ENCODE results near the gene BYSL. TPM values are rescaled to one million over a fixed set of nuclear protein-coding genes. Genes with fewer than 3 reads are reported as not detected.

The BYSL gene
- total RNA-seq, 4 donors from 2014 or later: 5.8 to 11.6 (median 9.2) TPM

DNA sequence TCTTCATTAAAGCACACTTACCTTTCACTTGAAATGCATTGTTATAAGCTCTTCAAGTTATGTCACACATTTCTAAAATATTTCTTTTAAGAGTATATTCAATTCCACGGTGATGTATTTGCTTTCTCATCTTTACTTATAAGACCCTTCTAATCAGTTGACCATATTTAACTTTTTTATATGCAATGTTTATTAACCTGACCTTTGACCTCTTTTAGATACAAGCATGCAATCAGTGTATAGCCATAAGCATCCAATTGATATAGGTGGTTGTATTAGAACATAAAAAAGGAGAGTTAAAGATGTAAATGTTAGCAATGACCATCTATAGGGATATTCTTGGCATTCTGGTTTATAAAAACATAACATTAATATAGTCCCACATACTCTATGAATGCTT is 35.4 kb upstream of the BYSL start:
- WGBS: 90% methylated on average over 1 of the region's 1 CpG
- DNase-seq (ENCODE audit: extremely low spot score): no peak
- H3K27ac ChIP-seq (replicated peaks in 1 of 4): no peak overlapping the region
- TF ChIP-seq POLR2A (IDR thresholded peaks at IDR 0.05; ENCODE audit: low read depth) (no peak), EP300 (IDR thresholded peaks at IDR 0.05) (no peak), POLR2AphosphoS5 (IDR thresholded peaks at IDR 0.05) (no peak)
- TF ChIP-seq, protein P1, sequence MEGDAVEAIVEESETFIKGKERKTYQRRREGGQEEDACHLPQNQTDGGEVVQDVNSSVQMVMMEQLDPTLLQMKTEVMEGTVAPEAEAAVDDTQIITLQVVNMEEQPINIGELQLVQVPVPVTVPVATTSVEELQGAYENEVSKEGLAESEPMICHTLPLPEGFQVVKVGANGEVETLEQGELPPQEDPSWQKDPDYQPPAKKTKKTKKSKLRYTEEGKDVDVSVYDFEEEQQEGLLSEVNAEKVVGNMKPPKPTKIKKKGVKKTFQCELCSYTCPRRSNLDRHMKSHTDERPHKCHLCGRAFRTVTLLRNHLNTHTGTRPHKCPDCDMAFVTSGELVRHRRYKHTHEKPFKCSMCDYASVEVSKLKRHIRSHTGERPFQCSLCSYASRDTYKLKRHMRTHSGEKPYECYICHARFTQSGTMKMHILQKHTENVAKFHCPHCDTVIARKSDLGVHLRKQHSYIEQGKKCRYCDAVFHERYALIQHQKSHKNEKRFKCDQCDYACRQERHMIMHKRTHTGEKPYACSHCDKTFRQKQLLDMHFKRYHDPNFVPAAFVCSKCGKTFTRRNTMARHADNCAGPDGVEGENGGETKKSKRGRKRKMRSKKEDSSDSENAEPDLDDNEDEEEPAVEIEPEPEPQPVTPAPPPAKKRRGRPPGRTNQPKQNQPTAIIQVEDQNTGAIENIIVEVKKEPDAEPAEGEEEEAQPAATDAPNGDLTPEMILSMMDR (IDR thresholded peaks at IDR 0.05): no peak
- intact Hi-C loops (cut with DNase I): no loop called here
- no peak overlapping the region for H3K4me3 ChIP-seq
- no peaks in the 10 kb centered on the region for H3K4me1 ChIP-seq
- H3K36me3 ChIP-seq: no peaks in the 10 kb centered on the region
- H3K27me3 ChIP-seq: no peaks in the 10 kb centered on the region
- no peaks in the 10 kb centered on the region for H3K9me3 ChIP-seq

DNA sequence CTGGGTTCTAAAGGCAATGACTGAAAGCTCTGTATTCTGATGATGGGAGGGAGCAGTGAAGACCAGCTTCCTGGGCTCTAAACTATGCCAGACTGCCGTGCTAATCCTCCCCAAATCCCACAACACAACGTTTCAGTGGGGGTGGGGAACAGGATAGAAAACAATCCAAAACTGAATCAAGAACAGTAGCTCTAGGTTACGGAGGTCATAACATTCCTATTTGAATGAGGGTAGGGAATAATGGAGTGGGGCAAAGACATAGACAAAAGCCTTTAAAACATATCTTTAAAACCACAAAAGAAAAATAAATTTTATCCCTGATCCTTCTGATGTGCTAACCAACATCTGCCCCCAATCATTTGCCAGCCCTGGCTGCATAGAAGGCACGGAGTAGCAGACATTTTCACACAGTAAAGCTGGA is 34.0 kb upstream of the BYSL start:
- Histone ChIP-seq H3K36me3 (no peaks in the 10 kb centered on the region), H3K27me3 (no peaks in the 10 kb centered on the region), H3K9me3 (no peaks in the 10 kb centered on the region), H3K4me1 (no peaks in the 10 kb centered on the region), H3K27ac (replicated peaks in 1 of 4) (no peak overlapping the region), H3K4me3 (no peak overlapping the region)
- no peak for DNase-seq (ENCODE audit: extremely low spot score)
- intact Hi-C loops (cut with DNase I): no loop called here
- no peak for TF ChIP-seq POLR2A (IDR thresholded peaks at IDR 0.05; ENCODE audit: low read depth)
- TF ChIP-seq EP300 (IDR thresholded peaks at IDR 0.05): no peak
- TF ChIP-seq POLR2AphosphoS5 (IDR thresholded peaks at IDR 0.05): no peak
- TF ChIP-seq, protein P1 (IDR thresholded peaks at IDR 0.05): no peak
- 60% methylated on average over 4 of the region's 4 CpGs for WGBS

DNA sequence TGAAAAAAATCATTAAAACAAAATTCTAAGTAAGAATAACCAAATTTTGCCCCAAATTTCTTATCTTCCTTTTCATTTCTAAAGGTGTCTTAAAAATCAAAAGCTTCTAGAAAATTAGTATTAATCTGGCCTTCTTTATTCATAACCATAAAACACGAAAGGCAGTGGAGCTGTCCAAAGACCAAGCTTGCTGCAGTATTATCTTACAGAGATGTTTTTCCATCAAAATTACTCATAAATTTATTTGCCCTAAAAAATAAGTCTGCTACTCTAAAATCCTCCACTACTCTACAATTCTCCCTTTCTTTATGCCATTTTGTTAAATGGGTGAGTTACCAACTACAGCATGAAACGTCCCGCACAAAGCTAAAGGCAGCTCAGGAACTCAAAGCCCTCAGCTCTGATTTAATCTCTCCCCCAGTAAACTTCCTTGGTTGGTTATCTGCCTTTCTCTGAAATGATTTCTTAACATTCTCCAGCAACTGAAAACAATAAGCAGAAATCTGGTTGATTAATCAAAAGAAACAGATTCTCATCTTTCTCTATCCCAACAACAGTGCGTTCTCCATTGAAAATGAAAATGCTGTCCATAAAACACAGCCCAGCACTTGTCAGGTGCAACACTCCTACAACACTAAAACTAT is 28.3 kb upstream of the BYSL start:
- intact Hi-C loops (cut with DNase I): no loop called here
- Histone ChIP-seq H3K27me3 (no peaks in the 10 kb centered on the region), H3K9me3 (no peaks in the 10 kb centered on the region), H3K36me3 (no peaks in the 10 kb centered on the region), H3K27ac (replicated peaks in 1 of 4) (no peak overlapping the region), H3K4me3 (no peak overlapping the region), H3K4me1 (peaks cover 18 to 27% (median 24%) of the 10 kb centered on the region in 4 donors)
- TF ChIP-seq POLR2A (IDR thresholded peaks at IDR 0.05; ENCODE audit: low read depth): no peak
- TF ChIP-seq POLR2AphosphoS5 (IDR thresholded peaks at IDR 0.05): no peak
- TF ChIP-seq, protein P1 (IDR thresholded peaks at IDR 0.05): no peak
- no peak for TF ChIP-seq EP300 (IDR thresholded peaks at IDR 0.05)
- WGBS: 72% methylated on average over 4 of the region's 4 CpGs
- DNase-seq (ENCODE audit: extremely low spot score): no peak

DNA sequence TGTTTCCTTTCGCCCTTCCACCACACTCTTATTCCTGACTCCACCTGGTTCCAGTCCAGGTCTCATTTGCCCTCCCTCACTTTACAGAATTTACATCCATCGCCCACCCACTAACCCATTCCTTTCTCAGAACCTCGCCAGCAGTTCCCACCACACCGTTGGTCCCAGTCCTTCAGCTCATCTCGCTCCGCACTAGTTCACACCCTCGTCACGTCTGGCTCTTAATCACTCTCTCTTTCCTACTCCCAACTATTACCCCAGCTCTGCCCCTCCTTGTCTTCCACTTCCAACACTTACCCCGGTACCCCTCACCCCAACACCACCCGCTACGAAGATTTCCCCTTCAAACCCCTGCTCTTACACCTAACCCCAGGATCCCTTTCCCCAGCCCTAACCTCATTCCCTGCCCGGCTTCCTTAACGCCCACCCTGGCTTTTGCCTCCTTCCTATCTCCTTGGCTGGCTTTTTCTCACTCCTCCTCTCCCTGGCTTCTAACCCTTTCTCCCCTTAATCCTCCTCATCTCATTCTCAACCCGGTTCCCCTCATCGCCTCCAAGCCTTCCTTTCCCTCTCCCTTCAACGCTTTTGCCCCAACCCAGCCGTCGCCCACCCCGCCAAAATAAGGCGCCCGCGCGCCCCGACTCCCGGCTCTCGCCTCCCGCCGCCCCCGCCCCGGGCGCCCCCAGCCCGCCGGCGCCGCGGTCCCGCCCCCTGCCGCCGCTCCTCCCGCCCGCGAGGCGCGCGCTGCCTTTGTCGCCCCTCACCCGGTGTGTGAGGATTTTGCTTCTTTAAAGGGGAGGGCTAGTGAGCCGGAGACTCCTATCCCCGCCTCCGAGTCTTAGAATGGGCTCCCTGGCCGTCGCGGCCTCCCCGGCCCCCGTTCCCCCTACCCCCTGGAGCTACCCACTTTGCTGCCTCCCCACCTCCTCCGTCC is 26.7 kb upstream of the BYSL start:
- 2% methylated on average over 35 of the region's 56 CpGs for WGBS
- no peak for DNase-seq (ENCODE audit: extremely low spot score)
- Histone ChIP-seq H3K27me3 (no peaks in the 10 kb centered on the region), H3K4me1 (peaks cover 18 to 27% (median 24%) of the 10 kb centered on the region in 4 donors), H3K9me3 (no peaks in the 10 kb centered on the region), H3K36me3 (peaks cover 0 to 4% (median 0%) of the 10 kb centered on the region in 4 donors), H3K4me3 (peak overlapping the region; percentile 69 to 83 (median 73)), H3K27ac (replicated peaks in 1 of 4) (peak overlapping the region; percentile 77 to 85 (median 80))
- intact Hi-C loops (cut with DNase I): no loop called here
- TF ChIP-seq EP300 (IDR thresholded peaks at IDR 0.05) (no peak), POLR2AphosphoS5 (IDR thresholded peaks at IDR 0.05) (no peak)
